Body of pancreas (tissue), 4 donors: ENCODE data around the gene FZD1.

ENCODE experiments used
- CTCF ChIP-seq, 7 experiments: fragments of 450-650 bp in 4 of 7; fragments of 200-600 bp in 3 of 7; sonication (generic) in 3 of 7; IDR thresholded peaks; one replicate each; pipeline ENCODE4 v1.5.1; 2016 to 2019; ENCODE audit warnings: antibody characterized with exemption in 7 of 7
- POLR2A ChIP-seq, 3 donors: fragments of 450-650 bp; IDR thresholded peaks; one replicate each; pipeline ENCODE4 v1.6.1; 2016; ENCODE audit warnings: antibody characterized with exemption in 3 of 3, mild to moderate bottlenecking in 2 of 3

DNA sequence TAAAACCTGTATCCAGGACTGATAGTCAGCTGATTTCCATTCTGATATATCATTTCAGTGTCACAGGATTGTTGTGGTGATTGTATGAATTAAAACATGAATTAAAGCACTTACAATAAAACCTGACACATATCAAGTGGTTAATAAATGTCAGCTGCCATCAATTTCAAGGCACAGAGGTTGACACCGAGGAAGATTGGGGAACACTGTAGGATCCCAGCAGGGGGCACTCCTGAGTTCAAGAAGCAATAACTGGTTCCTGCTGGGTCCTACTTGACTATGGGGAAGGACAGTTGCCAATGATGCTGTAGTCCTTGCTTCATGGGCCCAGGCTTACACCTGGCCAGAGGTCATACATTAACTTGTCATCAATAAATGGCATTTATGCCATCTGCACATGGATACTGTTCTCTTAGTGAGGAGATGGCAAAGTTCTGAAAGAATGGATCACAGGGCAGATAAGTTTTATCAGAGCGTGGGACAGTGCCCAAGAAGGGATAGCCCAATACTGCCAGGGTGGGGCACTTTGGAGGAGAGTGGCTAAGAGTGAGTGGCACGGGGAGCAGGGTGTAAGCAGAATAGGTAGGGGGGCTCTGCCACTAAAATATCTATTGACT lies 24.1 kb downstream of the FZD1 start:
- TF ChIP-seq CTCF (IDR thresholded peaks at IDR 0.05) = peak in 6 of 7 experiments; percentile 22 to 52 (median 35)
- no peak for TF ChIP-seq POLR2A (IDR thresholded peaks at IDR 0.05)
